AG04449 (cell line): ENCODE data around the gene ACER2.

Source experiments
- CTCF ChIA-PET: fragments of 350-600 bp; formaldehyde crosslinking; extraction: SDS; loops from one replicate; lab custom pipeline; 2021; ENCODE audit warnings: antibody characterized with exemption; lab: Yijun Ruan, JAX
- POLR2A ChIA-PET: fragments of 400-600, 350-600 bp; formaldehyde crosslinking; extraction: SDS; loops from one replicate; lab custom pipeline; 2020; ENCODE audit warnings: antibody characterized with exemption, inconsistent platforms; lab: Yijun Ruan, JAX
- DNase-seq: peaks from one replicate; pipeline ENCODE4 v3.0.0-alpha.2; 2010; ENCODE audit warnings: low read depth, low spot score
- H3K4me3 ChIP-seq: 2 replicates; pipeline ENCODE4 v1.5.1; 2011; ENCODE audit warnings: low read depth, mild to moderate bottlenecking, control low read depth, low read length
- TF ChIP-seq, protein P1 (sequence below): IDR thresholded peaks from one replicate; pipeline ENCODE4 v1.5.1; 2011; ENCODE audit warnings: mild to moderate bottlenecking, moderate library complexity, low read length, control low read depth, inconsistent platforms; ENCODE audit not compliant: insufficient read depth; ENCODE audit errors: missing control alignments

Gene ACER2

DNA sequence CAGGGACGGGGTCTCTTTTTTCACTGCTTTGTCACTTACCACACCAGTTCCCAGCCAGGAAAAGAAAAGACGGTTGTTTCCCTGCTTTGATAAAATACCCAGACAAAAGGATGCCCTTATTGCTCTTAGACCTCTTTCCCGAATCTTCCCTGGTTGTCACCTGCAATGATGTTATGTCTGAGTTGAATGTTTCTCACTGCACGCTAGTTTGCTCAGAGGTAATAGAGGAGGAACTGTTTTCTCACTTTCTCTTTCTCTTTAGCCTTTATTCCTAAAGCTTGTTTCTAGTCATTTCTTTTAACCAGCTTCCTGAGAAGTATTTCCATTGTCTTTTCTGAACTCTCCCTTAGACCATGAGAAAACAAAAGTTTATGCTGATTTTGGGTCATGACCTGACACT is 32.9 kb downstream of the ACER2 start:
- ChIA-PET CTCF (interaction anchor here (0.9 to 4.3 kb wide), 2 partner anchors 23 to 413 kb away, joined by 3 to 25 read pairs; no protein-coding TSS in a partner anchor), POLR2A (no interaction called here)
- DNase-seq, result no peak
- H3K4me3 ChIP-seq, result no peak overlapping the region
- TF ChIP-seq, protein P1, sequence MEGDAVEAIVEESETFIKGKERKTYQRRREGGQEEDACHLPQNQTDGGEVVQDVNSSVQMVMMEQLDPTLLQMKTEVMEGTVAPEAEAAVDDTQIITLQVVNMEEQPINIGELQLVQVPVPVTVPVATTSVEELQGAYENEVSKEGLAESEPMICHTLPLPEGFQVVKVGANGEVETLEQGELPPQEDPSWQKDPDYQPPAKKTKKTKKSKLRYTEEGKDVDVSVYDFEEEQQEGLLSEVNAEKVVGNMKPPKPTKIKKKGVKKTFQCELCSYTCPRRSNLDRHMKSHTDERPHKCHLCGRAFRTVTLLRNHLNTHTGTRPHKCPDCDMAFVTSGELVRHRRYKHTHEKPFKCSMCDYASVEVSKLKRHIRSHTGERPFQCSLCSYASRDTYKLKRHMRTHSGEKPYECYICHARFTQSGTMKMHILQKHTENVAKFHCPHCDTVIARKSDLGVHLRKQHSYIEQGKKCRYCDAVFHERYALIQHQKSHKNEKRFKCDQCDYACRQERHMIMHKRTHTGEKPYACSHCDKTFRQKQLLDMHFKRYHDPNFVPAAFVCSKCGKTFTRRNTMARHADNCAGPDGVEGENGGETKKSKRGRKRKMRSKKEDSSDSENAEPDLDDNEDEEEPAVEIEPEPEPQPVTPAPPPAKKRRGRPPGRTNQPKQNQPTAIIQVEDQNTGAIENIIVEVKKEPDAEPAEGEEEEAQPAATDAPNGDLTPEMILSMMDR, result no peak

DNA sequence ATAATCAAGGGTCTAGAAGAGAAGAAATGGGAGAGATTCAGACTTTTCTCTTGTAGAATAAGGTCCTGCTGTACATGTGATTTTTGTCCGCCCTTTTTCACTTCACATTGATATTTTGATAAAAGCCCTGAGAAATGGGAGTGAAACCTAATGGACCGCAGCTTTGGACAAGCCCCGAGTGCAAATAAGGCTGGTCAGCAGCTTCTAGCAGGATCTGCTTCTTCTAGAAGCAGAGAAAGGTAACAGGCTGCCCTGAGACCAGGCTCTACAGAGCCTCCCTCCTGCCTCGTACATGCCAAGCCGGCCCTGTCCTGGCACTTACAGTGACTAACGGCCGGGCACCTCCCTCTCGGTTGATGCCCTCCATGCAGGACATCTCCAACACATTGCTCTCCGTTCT is 33.4 kb downstream of the ACER2 start:
- ChIA-PET CTCF (interaction anchor here (0.9 kb wide), 1 partner anchor 413 kb away, joined by 3 read pairs; no protein-coding TSS in a partner anchor), POLR2A (no interaction called here)
- TF ChIP-seq, protein P1, result no peak
- no peak overlapping the region for H3K4me3 ChIP-seq
- DNase-seq, result no peak

DNA sequence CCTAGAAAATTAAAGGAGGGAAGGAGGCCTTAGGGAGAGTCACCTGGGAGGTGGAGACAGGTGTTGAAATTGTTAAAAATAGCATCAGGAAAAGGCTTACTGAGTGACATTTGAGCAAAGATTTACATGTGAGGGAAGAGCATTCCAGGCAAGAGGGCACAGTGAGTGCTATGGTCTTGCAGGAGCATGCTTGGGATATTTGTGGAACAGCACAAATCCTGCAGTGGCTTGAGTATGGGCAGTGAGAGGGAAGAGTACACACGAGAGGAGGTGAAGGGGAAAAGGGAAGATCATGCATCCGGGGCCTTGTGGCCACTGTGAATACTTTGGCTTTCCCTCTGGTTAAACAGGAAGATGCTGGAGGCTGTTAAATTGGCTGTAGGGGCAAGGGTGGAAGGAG is 36.6 kb downstream of the ACER2 start:
- no peak for DNase-seq
- ChIA-PET POLR2A (no interaction called here), CTCF (interaction anchor here (3.2 kb wide), 1 partner anchor 19 kb away, joined by 17 read pairs; no protein-coding TSS in a partner anchor)
- no peak overlapping the region for H3K4me3 ChIP-seq
- TF ChIP-seq, protein P1, result no peak

DNA sequence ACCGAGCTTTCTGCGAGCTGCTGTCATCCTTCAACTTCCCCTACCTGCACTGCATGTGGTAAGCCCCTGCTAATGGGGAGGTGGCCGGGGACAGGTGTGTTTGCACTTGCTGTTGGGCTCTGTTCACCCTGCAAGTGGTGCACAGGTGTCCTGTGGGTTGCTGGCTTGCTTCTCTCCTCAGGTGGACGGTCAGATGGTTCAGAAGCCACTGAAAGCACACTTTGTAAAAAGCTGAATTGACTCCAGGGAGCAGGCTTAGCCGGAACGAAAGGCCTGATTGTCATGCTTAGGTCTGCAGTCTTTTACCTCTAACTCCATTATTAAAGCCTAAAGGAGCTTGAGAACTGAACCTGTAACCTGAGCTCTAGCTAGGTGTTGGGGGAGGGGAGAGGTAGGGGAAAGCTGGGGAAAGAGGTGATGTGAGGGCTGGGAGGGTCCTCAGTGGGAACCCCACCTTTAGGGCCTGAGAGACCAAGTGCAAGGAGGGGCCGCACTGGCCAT is 37.6 kb downstream of the ACER2 start:
- ChIA-PET POLR2A (no interaction called here), CTCF (interaction anchor here (0.6 to 0.9 kb wide), 2 partner anchors 10 to 12 kb away, joined by 3 to 4 read pairs; no protein-coding TSS in a partner anchor)
- TF ChIP-seq, protein P1, result no peak
- no peak for DNase-seq
- no peak overlapping the region for H3K4me3 ChIP-seq

DNA sequence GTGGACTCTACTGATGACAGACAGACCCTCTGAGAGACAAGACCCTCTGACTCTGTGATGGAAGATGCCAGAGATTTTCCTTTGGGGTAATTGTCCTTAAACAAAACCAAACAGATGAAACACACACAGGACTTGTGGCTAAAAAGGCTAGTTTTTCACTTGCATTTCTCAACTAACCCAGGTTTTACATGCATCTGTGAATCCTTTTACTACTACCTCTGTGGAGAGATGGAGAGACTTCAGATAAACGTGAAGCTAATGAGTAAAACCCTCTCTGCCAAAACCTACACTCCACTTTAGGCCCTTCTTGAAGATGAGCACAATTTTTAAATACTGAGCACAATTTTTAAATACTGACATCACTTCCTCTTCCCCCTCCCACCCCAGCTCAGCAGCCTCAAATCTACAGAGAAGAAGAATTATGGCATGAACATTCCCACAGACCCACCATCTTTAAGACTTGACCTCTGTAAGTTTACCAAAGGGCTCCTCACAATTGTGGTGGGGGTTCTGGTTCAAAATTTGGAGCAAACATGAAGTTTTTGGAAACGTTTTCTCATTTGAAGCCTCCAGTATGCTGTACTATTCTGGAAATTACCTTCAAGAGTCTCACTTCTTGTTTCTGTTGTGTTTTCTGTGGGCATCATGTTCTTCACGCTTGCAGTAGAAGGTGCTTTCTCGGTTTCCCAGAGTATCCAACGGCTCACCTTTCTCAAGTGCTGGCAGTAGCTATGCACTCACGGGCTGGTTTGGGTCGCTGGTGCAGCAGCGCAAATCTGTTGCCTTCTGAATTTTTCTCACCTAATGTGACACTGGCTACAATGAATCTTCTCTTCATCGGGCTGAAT is 42.7 kb downstream of the ACER2 start:
- TF ChIP-seq, protein P1, result no peak
- ChIA-PET CTCF (interaction anchor here (6.2 kb wide), 1 partner anchor 13 kb away, joined by 64 read pairs; no protein-coding TSS in a partner anchor), POLR2A (no interaction called here)
- no peak for DNase-seq
- no peak overlapping the region for H3K4me3 ChIP-seq

DNA sequence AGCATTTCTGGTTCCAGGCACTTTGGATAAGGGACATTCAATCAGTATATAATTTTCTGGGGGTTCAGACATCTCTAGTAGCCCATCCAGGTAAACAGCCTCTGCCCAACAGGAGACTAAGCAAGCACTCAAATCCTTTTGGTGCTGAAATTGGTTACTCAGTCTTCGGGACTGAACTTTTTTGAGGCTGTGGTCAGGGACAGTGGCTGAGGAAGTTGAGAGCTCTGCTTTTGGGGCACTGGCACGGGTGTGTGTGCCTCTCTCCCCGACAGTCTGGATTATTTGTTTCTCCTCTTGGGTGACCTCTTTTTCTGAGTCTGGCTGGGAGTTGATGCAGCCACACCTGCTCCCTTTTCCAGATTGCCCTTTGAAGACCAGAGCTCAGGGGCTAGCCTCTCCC is 47.6 kb downstream of the ACER2 start:
- TF ChIP-seq, protein P1, result no peak
- no peak for DNase-seq
- CTCF ChIA-PET, result interaction anchor here (0.7 to 6.8 kb wide), 10 partner anchors 8 to 428 kb away, joined by 3 to 64 read pairs (median 8); partner anchors contain the start of gene RRAGA
- POLR2A ChIA-PET, result no interaction called here
- H3K4me3 ChIP-seq, result no peak overlapping the region
